Central memory CD4-positive, alpha-beta T cell (primary cell): ENCODE measurements around the gene NR3C1.

Source experiments
- DNase-seq: peaks from one replicate; pipeline ENCODE4 v3.0.0; 2022

The NR3C1 gene

GRCh38 chr5:143306040-143306439 is 97.4 kb downstream of the NR3C1 start:
- DNase-seq: no peak

- DNase-seq: no peak
Observed at GRCh38 chr5:143304836-143305475, 98.5 kb downstream of the NR3C1 start.

- no peak for DNase-seq
Observed at GRCh38 chr5:143302341-143303045, 101.0 kb downstream of the NR3C1 start.

GRCh38 chr5:143297756-143298155 is 105.7 kb downstream of the NR3C1 start:
- DNase-seq: no peak

- DNase-seq: no peak
Observed at GRCh38 chr5:143290125-143290524, 113.4 kb downstream of the NR3C1 start.

- no peak for DNase-seq
Observed at GRCh38 chr5:143284521-143284920, 119.0 kb downstream of the NR3C1 start.

GRCh38 chr5:143284002-143284401 is 119.5 kb downstream of the NR3C1 start:
- DNase-seq: no peak

GRCh38 chr5:143281226-143281625 is 122.3 kb downstream of the NR3C1 start:
- no peak for DNase-seq

GRCh38 chr5:143279698-143280097 is 123.8 kb downstream of the NR3C1 start:
- DNase-seq: no peak

GRCh38 chr5:143277536-143277935 is 126.0 kb downstream of the NR3C1 start:
- DNase-seq: no peak

- DNase-seq: no peak
Observed at GRCh38 chr5:143275512-143276363, 127.7 kb downstream of the NR3C1 start.

- no peak for DNase-seq
Observed at GRCh38 chr5:143274952-143275351, 128.5 kb downstream of the NR3C1 start.

- no peak for DNase-seq
Observed at GRCh38 chr5:143271431-143271830, 132.1 kb downstream of the NR3C1 start.

GRCh38 chr5:143268388-143268787 is 135.1 kb downstream of the NR3C1 start:
- no peak for DNase-seq

- no peak for DNase-seq
Observed at GRCh38 chr5:143267186-143267585, 136.3 kb downstream of the NR3C1 start.

GRCh38 chr5:143265995-143266394 is 137.5 kb downstream of the NR3C1 start:
- DNase-seq: no peak

GRCh38 chr5:143263272-143263810 is 140.1 kb downstream of the NR3C1 start:
- DNase-seq: no peak

- no peak for DNase-seq
Observed at GRCh38 chr5:143262393-143263174, 140.9 kb downstream of the NR3C1 start.

GRCh38 chr5:143261748-143262392 is 141.6 kb downstream of the NR3C1 start:
- no peak for DNase-seq

- DNase-seq: no peak
Observed at GRCh38 chr5:143259254-143259605, 144.3 kb downstream of the NR3C1 start.

- no peak for DNase-seq
Observed at GRCh38 chr5:143258559-143259253, 144.8 kb downstream of the NR3C1 start.
